GM18520 (cell line): ENCODE data around the gene ITGA3.

Experiments used
- ATAC-seq: cut with Tn5 transposase; IDR thresholded peaks from one replicate; pipeline ENCODE4 v1.9.1; 2021; ENCODE audit not compliant: unreplicated experiment

The ITGA3 gene

GRCh38 chr17:50066995-50067394 is 11.1 kb downstream of the ITGA3 start:
- ATAC-seq: no peak

GRCh38 chr17:50067996-50068395 is 12.1 kb downstream of the ITGA3 start:
- no peak for ATAC-seq

GRCh38 chr17:50070908-50071680 is 15.2 kb downstream of the ITGA3 start:
- ATAC-seq: no peak

- no peak for ATAC-seq
These were observed 15.8 kb downstream of the ITGA3 start for GRCh38 chr17:50071692-50072091.

DNA sequence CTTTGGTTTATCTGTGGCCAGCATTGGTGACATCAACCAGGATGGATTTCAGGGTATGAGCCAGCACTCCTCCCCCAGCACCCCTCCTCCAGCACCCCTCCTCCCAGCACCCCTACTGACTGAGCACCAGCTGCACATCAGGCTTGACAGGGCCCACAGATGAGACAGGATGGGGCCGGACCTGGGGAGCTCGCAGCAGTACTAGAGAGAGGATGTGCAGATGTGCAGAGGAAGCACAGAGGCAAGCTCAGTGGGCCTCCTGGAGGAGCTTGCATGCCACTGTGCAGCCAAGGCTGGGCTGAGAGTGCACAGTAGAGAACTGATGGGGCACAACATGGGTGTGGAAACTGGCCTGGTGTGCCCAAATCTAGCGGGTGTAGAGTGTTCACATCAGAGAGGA is 16.2 kb downstream of the ITGA3 start:
- no peak for ATAC-seq

DNA sequence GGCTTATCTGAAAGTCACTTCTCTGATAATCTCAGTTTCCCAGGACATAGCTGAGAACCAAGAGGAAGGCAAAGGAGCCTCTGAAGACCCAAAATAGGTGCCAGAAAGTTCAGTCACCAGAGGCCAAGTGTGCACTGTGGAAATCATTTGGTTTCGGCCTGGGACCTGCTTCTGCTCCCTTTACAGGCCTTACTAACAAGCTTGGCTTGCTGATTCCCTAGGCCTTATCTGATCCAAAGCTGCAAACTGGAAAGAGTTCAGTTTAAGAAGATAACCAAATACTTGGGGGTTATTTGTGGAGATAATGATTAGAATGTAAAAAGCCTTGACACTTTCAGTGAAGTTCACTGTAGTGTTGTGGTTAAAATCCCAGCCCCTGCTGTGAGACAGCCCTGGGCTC is 17.0 kb downstream of the ITGA3 start:
- no peak for ATAC-seq

GRCh38 chr17:50074227-50074626 is 18.3 kb downstream of the ITGA3 start:
- no peak for ATAC-seq

GRCh38 chr17:50075446-50076032 is 19.6 kb downstream of the ITGA3 start:
- ATAC-seq: no peak

DNA sequence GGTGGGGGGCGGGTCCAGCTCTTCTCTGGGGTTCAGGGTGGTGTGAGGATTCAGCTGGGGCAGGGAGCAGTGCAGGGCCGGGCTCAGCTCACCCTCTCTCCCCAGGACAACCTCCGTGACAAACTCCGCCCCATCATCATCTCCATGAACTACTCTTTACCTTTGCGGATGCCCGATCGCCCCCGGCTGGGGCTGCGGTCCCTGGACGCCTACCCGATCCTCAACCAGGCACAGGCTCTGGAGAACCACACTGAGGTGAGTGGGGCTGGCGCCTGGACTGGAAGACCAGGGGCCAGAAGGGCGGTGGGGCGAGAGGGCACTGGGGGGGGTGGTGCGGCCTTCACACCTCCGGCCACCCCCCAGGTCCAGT is 20.3 kb downstream of the ITGA3 start:
- no peak for ATAC-seq

- ATAC-seq: no peak
These were observed 20.8 kb downstream of the ITGA3 start for GRCh38 chr17:50076591-50077235.

DNA sequence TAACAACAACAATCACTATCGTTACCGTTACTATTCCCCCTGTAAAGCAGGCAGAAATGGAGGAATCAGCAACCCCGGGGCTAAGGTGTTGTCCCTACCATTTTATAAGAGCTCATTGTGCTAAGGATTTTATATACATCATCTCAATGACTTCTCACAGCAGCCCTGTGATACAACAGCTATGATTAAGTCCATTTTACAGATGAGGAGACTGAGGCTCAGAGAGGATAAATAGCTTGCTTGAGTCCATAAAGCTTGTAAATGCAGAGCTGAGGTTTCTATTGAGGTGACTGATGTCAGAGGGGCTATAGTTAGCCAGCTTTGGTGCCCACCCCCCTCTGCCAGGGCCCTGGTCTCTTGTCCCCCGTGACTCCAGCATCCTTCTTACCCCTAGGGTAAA is 22.5 kb downstream of the ITGA3 start:
- ATAC-seq: no peak

DNA sequence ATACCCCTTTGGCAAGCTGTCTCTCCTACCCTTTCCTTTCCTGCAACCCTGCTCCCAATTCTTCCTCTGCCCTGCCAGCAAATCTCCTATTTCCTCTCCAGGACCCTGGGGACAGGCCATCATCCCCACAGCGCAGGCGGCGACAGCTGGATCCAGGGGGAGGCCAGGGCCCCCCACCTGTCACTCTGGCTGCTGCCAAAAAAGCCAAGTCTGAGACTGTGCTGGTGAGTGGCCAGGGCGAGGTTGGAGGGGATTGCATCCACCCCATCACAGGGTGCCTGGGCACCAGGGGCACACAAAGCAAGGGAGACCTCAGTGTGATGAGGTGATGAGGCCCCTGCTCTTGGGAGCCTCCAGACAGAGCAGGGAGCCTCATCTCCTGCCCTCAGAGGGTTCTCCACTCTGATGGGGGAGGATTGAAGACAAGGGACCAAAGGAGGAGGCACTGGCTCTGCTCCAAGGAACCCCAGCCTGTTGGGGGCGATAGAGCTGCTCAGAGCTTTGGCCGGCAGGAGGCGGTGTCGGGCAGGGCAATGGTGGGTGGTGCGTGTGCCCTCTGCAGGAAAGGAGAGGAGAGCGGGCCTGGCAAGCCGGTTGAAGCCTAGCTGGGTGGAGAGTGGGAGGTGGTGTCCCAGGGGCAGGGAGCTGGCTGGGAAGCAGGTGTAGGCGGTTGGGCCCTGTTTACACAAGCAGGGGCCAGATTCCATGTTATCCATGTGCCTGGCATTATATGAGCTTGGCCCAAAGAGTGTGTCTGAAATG is 23.6 kb downstream of the ITGA3 start:
- ATAC-seq: no peak

DNA sequence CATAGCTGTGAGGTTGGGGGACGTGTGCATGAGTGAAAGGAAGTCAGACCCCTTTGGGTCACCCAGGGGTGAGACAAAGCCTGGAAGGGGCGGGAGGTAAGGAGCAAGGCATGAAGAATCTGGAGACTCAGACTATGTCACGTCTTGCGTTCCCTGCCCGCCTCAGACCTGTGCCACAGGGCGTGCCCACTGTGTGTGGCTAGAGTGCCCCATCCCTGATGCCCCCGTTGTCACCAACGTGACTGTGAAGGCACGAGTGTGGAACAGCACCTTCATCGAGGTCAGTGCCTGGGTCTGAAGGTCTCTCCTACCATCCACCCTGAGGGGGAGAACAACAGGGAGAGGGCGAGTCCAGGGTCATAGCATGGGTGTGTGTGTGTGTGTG is 24.2 kb downstream of the ITGA3 start:
- ATAC-seq: no peak

GRCh38 chr17:50080827-50081226 is 24.9 kb downstream of the ITGA3 start:
- ATAC-seq: peak; percentile 55

- no peak for ATAC-seq
These were observed 25.8 kb downstream of the ITGA3 start for GRCh38 chr17:50081757-50082156.

DNA sequence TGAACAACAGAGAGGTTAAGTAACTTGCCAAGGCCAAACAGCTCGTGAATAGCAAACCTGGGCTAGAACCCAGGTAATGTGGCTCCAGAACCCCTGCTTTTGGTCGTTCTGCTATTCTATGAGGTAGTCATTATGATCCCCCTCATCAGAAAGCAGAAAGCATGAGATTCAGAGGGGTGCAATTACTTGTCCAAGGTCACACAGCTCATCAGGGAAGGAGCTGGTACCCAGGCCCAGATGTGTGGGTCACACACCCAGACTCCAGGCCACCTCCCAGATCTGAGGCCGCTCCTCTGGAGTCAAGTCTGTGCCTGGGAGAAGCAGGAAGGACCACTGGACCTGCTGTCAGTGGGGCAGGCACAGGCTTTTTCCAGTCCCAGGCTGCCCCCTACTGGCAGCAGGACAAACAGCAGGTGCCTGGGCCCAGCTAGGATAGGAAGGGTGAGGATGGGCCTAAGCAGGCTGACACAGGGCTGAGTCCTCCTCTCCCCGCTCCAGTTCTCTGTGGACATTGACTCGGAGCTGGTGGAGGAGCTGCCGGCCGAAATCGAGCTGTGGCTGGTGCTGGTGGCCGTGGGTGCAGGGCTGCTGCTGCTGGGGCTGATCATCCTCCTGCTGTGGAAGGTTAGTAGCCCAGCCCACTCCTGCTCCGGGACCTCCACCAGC is 31.5 kb downstream of the ITGA3 start:
- ATAC-seq: no peak

GRCh38 chr17:50087912-50088405 is 32.0 kb downstream of the ITGA3 start:
- no peak for ATAC-seq

DNA sequence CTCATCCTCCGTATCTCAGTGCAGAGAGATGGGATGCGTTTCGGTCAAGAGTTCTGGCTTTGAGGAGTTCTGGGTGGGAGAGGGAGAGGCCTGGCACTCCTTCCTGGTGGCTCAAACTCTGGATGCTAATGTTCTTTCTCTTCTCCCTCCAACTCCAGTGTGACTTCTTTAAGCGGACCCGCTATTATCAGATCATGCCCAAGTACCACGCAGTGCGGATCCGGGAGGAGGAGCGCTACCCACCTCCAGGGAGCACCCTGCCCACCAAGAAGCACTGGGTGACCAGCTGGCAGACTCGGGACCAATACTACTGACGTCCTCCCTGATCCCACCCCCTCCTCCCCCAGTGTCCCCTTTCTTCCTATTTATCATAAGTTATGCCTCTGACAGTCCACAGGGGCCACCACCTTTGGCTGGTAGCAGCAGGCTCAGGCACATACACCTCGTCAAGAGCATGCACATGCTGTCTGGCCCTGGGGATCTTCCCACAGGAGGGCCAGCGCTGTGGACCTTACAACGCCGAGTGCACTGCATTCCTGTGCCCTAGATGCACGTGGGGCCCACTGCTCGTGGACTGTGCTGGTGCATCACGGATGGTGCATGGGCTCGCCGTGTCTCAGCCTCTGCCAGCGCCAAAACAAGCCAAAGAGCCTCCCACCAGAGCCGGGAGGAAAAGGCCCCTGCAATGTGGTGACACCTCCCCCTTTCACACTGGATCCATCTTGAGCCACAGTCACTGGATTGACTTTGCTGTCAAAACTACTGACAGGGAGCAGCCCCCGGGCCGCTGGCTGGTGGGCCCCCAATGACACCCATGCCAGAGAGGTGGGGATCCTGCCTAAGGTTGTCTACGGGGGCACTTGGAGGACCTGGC is 33.3 kb downstream of the ITGA3 start:
- ATAC-seq: no peak

DNA sequence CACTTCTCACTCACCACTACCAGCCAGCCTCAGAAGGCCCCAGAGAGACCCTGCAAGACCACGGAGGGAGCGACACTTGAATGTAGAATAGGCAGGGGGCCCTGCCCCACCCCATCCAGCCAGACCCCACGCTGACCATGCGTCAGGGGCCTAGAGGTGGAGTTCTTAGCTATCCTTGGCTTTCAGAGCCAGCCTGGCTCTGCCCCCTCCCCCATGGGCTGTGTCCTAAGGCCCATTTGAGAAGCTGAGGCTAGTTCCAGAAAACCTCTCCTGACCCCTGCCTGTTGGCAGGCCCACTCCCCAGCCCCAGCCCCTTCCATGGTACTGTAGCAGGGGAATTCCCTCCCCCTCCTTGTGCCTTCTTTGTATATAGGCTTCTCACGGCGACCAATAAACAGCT is 34.2 kb downstream of the ITGA3 start:
- no peak for ATAC-seq
